Measurements from ENCODE around the gene KIAA1614. TPM values are rescaled to one million over a fixed set of nuclear protein-coding genes. Genes with fewer than 3 reads are reported as not detected.

Gene KIAA1614
- total RNA-seq, 1 experiment from 2014 or later = 3.3 TPM

DNA sequence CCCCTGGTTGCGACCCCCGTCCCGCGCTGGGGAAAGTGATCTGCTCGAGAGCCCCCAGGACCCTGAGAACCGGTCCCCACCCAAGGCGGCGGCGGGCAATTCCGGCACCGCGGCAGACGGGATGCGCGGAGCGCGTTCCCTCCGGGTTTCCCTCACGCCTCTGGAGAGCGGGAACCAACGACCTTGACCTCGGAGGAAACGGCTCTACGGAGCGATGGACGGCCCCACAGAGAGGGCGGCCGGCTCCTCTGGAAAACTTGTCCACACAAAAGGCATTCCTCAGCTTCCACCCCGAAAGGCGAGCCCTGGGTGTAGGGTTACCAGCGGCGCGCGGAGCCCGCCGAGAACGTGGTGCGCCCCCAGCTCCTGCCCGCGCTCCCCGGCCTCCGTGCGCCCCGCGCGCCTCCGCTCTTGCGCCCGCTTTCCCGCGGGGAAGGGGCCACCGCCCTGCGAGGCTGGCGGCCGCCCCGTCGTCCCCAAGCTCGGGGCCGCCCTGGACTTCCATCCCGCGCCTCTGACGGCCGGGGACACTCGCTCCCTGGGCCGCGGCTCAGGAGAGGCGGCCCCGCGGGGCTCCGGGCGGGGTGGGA lies 391 bp upstream of the KIAA1614 start (continued):
- TF ChIP-seq, protein P1, sequence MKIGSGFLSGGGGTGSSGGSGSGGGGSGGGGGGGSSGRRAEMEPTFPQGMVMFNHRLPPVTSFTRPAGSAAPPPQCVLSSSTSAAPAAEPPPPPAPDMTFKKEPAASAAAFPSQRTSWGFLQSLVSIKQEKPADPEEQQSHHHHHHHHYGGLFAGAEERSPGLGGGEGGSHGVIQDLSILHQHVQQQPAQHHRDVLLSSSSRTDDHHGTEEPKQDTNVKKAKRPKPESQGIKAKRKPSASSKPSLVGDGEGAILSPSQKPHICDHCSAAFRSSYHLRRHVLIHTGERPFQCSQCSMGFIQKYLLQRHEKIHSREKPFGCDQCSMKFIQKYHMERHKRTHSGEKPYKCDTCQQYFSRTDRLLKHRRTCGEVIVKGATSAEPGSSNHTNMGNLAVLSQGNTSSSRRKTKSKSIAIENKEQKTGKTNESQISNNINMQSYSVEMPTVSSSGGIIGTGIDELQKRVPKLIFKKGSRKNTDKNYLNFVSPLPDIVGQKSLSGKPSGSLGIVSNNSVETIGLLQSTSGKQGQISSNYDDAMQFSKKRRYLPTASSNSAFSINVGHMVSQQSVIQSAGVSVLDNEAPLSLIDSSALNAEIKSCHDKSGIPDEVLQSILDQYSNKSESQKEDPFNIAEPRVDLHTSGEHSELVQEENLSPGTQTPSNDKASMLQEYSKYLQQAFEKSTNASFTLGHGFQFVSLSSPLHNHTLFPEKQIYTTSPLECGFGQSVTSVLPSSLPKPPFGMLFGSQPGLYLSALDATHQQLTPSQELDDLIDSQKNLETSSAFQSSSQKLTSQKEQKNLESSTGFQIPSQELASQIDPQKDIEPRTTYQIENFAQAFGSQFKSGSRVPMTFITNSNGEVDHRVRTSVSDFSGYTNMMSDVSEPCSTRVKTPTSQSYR (CRISPR knock-in tag; IDR thresholded peaks at IDR 0.05) = no peak
- no peak for TF ChIP-seq ZBTB43 (CRISPR knock-in tag; IDR thresholded peaks at IDR 0.05)
- no peak for TF ChIP-seq ZNF121 (CRISPR knock-in tag; IDR thresholded peaks at IDR 0.05)
- TF ChIP-seq, protein P2, sequence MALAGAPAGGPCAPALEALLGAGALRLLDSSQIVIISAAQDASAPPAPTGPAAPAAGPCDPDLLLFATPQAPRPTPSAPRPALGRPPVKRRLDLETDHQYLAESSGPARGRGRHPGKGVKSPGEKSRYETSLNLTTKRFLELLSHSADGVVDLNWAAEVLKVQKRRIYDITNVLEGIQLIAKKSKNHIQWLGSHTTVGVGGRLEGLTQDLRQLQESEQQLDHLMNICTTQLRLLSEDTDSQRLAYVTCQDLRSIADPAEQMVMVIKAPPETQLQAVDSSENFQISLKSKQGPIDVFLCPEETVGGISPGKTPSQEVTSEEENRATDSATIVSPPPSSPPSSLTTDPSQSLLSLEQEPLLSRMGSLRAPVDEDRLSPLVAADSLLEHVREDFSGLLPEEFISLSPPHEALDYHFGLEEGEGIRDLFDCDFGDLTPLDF (CRISPR knock-in tag; IDR thresholded peaks at IDR 0.05) = no peak
- TF ChIP-seq, protein P3, sequence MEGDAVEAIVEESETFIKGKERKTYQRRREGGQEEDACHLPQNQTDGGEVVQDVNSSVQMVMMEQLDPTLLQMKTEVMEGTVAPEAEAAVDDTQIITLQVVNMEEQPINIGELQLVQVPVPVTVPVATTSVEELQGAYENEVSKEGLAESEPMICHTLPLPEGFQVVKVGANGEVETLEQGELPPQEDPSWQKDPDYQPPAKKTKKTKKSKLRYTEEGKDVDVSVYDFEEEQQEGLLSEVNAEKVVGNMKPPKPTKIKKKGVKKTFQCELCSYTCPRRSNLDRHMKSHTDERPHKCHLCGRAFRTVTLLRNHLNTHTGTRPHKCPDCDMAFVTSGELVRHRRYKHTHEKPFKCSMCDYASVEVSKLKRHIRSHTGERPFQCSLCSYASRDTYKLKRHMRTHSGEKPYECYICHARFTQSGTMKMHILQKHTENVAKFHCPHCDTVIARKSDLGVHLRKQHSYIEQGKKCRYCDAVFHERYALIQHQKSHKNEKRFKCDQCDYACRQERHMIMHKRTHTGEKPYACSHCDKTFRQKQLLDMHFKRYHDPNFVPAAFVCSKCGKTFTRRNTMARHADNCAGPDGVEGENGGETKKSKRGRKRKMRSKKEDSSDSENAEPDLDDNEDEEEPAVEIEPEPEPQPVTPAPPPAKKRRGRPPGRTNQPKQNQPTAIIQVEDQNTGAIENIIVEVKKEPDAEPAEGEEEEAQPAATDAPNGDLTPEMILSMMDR (IDR thresholded peaks at IDR 0.05) = no peak
- no peak for TF ChIP-seq TCF7 (CRISPR knock-in tag; IDR thresholded peaks at IDR 0.05; ENCODE audit: low read depth)
- TF ChIP-seq GRHL2 (CRISPR knock-in tag; IDR thresholded peaks at IDR 0.05; ENCODE audit: insufficient replicate concordance, severe bottlenecking) = no peak
- TF ChIP-seq MAX (CRISPR knock-in tag; IDR thresholded peaks at IDR 0.05) = peak; percentile 69
- no peak for TF ChIP-seq NR3C1 (CRISPR knock-in tag; conservative IDR thresholded peaks at IDR 0.05; ENCODE audit: low read depth)
- no peak for TF ChIP-seq ZNF416 (CRISPR knock-in tag; IDR thresholded peaks at IDR 0.05)
- TF ChIP-seq ZBTB21 (CRISPR knock-in tag; IDR thresholded peaks at IDR 0.05; ENCODE audit: borderline replicate concordance) = no peak
- no peak for TF ChIP-seq JUN (CRISPR knock-in tag; IDR thresholded peaks at IDR 0.05)
- TF ChIP-seq, protein P4, sequence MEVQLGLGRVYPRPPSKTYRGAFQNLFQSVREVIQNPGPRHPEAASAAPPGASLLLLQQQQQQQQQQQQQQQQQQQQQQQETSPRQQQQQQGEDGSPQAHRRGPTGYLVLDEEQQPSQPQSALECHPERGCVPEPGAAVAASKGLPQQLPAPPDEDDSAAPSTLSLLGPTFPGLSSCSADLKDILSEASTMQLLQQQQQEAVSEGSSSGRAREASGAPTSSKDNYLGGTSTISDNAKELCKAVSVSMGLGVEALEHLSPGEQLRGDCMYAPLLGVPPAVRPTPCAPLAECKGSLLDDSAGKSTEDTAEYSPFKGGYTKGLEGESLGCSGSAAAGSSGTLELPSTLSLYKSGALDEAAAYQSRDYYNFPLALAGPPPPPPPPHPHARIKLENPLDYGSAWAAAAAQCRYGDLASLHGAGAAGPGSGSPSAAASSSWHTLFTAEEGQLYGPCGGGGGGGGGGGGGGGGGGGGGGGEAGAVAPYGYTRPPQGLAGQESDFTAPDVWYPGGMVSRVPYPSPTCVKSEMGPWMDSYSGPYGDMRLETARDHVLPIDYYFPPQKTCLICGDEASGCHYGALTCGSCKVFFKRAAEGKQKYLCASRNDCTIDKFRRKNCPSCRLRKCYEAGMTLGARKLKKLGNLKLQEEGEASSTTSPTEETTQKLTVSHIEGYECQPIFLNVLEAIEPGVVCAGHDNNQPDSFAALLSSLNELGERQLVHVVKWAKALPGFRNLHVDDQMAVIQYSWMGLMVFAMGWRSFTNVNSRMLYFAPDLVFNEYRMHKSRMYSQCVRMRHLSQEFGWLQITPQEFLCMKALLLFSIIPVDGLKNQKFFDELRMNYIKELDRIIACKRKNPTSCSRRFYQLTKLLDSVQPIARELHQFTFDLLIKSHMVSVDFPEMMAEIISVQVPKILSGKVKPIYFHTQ (CRISPR knock-in tag; IDR thresholded peaks at IDR 0.05) = no peak
- no peak; the same call in 1 of the 2 replicates for TF ChIP-seq ETV6 (CRISPR knock-in tag; IDR thresholded peaks at IDR 0.05)
- no peak for TF ChIP-seq SOX15 (CRISPR knock-in tag; IDR thresholded peaks at IDR 0.05)
- no peak for TF ChIP-seq SMAD3 (CRISPR knock-in tag; IDR thresholded peaks at IDR 0.05; ENCODE audit: borderline replicate concordance)
- no peak for TF ChIP-seq MYBL2 (CRISPR knock-in tag; IDR thresholded peaks at IDR 0.05)
- TF ChIP-seq TEAD4 (CRISPR knock-in tag; IDR thresholded peaks at IDR 0.05) = no peak
- no peak for TF ChIP-seq PRRX2 (CRISPR knock-in tag; IDR thresholded peaks at IDR 0.05)
- TF ChIP-seq TEAD1 (CRISPR knock-in tag; IDR thresholded peaks at IDR 0.05) = 0 out of 2 replicates have a peak, but pooled peaks have one; percentile 68
- no peak; the same call in 1 of the 2 replicates for TF ChIP-seq ZNF263 (CRISPR knock-in tag; IDR thresholded peaks at IDR 0.05; ENCODE audit: low read depth)
- TF ChIP-seq USF2 (CRISPR knock-in tag; IDR thresholded peaks at IDR 0.05) = no peak
- TF ChIP-seq, protein P5, sequence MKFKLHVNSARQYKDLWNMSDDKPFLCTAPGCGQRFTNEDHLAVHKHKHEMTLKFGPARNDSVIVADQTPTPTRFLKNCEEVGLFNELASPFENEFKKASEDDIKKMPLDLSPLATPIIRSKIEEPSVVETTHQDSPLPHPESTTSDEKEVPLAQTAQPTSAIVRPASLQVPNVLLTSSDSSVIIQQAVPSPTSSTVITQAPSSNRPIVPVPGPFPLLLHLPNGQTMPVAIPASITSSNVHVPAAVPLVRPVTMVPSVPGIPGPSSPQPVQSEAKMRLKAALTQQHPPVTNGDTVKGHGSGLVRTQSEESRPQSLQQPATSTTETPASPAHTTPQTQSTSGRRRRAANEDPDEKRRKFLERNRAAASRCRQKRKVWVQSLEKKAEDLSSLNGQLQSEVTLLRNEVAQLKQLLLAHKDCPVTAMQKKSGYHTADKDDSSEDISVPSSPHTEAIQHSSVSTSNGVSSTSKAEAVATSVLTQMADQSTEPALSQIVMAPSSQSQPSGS (CRISPR knock-in tag; IDR thresholded peaks at IDR 0.05; ENCODE audit: borderline replicate concordance, low read depth) = no peak
- no peak; the same call in 1 of the 2 replicates for TF ChIP-seq CREB1 (CRISPR knock-in tag; IDR thresholded peaks at IDR 0.05)
